GM12875 (cell line): Measurements from ENCODE around the gene NPR2.

Experiments used
- H3K4me3 ChIP-seq: one replicate; pipeline ENCODE4 v1.5.1; 2011; ENCODE audit warnings: low read depth, low read length, control low read depth
- CTCF ChIP-seq: IDR thresholded peaks from 2 replicates; pipeline ENCODE4 v1.5.1; 2011; ENCODE audit warnings: low read depth, mild to moderate bottlenecking, control low read depth, inconsistent platforms, low read length, moderate library complexity, borderline replicate concordance; ENCODE audit not compliant: insufficient read depth

The NPR2 gene

GRCh38 chr9:35797311-35798109 is 6.1 kb downstream of the NPR2 start:
- TF ChIP-seq CTCF, result no peak

GRCh38 chr9:35798658-35799374 is 7.4 kb downstream of the NPR2 start:
- no peak for TF ChIP-seq CTCF
- H3K4me3 ChIP-seq, result no peak overlapping the region

More at GRCh38 chr9:35797311-35798109, 6.1 kb downstream of the NPR2 start:
- no peak overlapping the region for H3K4me3 ChIP-seq

- no peak for TF ChIP-seq CTCF
- H3K4me3 ChIP-seq, result no peak overlapping the region
Measured at GRCh38 chr9:35800530-35800929, 9.1 kb downstream of the NPR2 start.

- H3K4me3 ChIP-seq, result no peak overlapping the region
- TF ChIP-seq CTCF, result no peak
Measured at GRCh38 chr9:35801328-35802128, 10.1 kb downstream of the NPR2 start.

- TF ChIP-seq CTCF, result no peak
- H3K4me3 ChIP-seq, result no peak overlapping the region
Measured at GRCh38 chr9:35806101-35806500, 14.7 kb downstream of the NPR2 start.

- H3K4me3 ChIP-seq, result no peak overlapping the region
- no peak for TF ChIP-seq CTCF
Measured at GRCh38 chr9:35808433-35808832, 17.0 kb downstream of the NPR2 start.
